ENCODE data around the gene EFR3B.

Gene EFR3B

DNA sequence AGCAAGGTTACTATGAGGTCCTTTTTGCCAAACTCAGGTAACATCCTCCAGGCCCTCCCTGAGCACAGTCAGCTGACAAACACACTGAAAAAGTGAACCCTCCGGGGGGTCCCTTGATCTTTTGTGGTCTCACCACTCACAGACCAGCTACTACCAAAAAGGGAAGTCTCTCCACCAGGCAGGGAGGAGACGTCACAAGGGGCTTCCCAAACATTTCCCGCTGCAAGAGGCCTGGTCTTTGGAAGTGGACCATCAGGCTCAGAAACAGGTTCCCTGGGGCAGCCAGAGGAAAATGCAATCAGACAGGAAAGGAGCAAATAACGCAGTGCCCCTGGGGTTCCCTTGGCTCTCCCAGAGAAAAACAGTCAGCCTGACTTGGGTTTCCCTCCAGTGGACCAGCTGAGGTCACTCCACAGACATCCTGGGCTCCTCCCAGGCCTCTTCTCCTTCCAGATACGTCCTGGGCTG is 165.2 kb downstream of the EFR3B start (continued):
- TF ChIP-seq, protein P1, sequence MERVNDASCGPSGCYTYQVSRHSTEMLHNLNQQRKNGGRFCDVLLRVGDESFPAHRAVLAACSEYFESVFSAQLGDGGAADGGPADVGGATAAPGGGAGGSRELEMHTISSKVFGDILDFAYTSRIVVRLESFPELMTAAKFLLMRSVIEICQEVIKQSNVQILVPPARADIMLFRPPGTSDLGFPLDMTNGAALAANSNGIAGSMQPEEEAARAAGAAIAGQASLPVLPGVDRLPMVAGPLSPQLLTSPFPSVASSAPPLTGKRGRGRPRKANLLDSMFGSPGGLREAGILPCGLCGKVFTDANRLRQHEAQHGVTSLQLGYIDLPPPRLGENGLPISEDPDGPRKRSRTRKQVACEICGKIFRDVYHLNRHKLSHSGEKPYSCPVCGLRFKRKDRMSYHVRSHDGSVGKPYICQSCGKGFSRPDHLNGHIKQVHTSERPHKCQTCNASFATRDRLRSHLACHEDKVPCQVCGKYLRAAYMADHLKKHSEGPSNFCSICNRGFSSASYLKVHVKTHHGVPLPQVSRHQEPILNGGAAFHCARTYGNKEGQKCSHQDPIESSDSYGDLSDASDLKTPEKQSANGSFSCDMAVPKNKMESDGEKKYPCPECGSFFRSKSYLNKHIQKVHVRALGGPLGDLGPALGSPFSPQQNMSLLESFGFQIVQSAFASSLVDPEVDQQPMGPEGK (tag by site-specific recombination; IDR thresholded peaks at IDR 0.05): no peak
- no peak for TF ChIP-seq ZNF416 (tag by site-specific recombination; IDR thresholded peaks at IDR 0.05)
